ENCODE results near the gene MBD5. TPM values are rescaled to one million over a fixed set of nuclear protein-coding genes. Genes with fewer than 3 reads are reported as not detected.
A peak's percentile ranks its signal among the peaks of the same experiment; 100 is the strongest.

Gene MBD5
- total and polyA plus RNA-seq, 2 of the 4 experiments (the other 2 are of a cell fraction) = 9.8 to 14.2 TPM

DNA sequence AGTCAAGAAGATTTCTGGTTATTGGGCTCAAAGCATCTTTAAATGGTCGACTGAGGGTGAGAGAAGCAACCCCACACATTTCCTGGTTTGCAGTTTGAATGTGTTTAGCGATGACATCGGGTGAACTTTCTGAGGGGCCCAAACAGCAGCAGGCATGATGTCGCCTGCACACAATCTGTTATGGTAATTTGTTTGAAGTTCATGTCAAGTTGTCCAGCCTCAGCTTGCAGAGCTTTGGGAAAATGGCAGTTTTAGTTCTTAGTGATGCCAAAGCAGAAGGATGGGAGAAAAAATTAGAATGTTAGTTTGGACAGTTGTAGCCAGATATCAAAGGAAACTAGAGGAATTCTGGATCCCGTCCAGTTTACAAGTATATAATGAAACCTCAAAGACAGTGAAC is 284.6 kb downstream of the MBD5 start:
- no TSS peak for BruUV-seq (replicated peaks)
- H2BK20ac ChIP-seq (ENCODE audit: low read depth, low read length) = no peak overlapping the region
- ChIA-PET POLR2A (ENCODE audit: unreplicated experiment) (no interaction called here), CTCF (no interaction called here)
- no peak overlapping the region for H3K4ac ChIP-seq (ENCODE audit: low read depth, low read length)
- H3K4me3 ChIP-seq (ENCODE audit: insufficient read depth, low read depth, low read length) = no peak overlapping the region
- no peaks in the 10 kb centered on the region for H4K20me1 ChIP-seq (ENCODE audit: insufficient read depth, low read length)
- H3K4me2 ChIP-seq (ENCODE audit: low read depth, low read length) = peak overlapping the region; percentile 23; the same call in 1 of the 2 replicates
- H2AFZ ChIP-seq (replicated peaks; ENCODE audit: low read length, poor library complexity) = no peak overlapping the region
- H3K23ac ChIP-seq (ENCODE audit: low read depth, low read length) = no peak overlapping the region
- H3K79me1 ChIP-seq (ENCODE audit: low read depth in 1 of 2, low read length in 2 of 2) = no peaks in the 10 kb centered on the region
- TF ChIP-seq USF2 (IDR thresholded peaks at IDR 0.05; ENCODE audit: low read depth, low read length) = no peak
- no peak overlapping the region for H4K91ac ChIP-seq (ENCODE audit: insufficient read depth, low read depth, low read length)
- ATAC-seq (ENCODE audit: low read depth) = peak; percentile 32; the same call in 1 of the 2 replicates
- no peaks in the 10 kb centered on the region for H3K9me1 ChIP-seq (ENCODE audit: insufficient read depth, low read length)
- dilution Hi-C loops (cut with HindIII; ENCODE audit: low sequenced_read_pairs, unreplicated experiment) (no loop called here), intact Hi-C loops (cut with micrococcal nuclease) (no loop called here), in situ Hi-C loops (cut with MboI; ENCODE audit: low sequenced_read_pairs) (no loop called here)
- H3K14ac ChIP-seq (replicated peaks; ENCODE audit: low read depth, low read length) = no peak overlapping the region
- H2AK9ac ChIP-seq (replicated peaks; ENCODE audit: low read depth, low read length, poor library complexity) = no peak overlapping the region
- no peaks in the 10 kb centered on the region for H3K36me3 ChIP-seq (ENCODE audit: control insufficient read depth, insufficient read depth, low read length)
- no peak overlapping the region for H2BK5ac ChIP-seq (ENCODE audit: low read depth, low read length, poor library complexity, severe bottlenecking)
- no peak overlapping the region for H2BK120ac ChIP-seq (ENCODE audit: low read depth, low read length)
- WGBS, 2 experiments (ENCODE audit: extremely low coverage in 2 of 2, insufficient read length in 1 of 2) = 50% methylated on average over 2 of the region's 5 CpGs; no CpG with 5 or more reads in 1 of the 2 experiments
- peak; percentile 32 for DNase-seq
- H3K4me1 ChIP-seq (ENCODE audit: control insufficient read depth, insufficient read depth, low read length) = peaks cover 3% of the 10 kb centered on the region
- no peak overlapping the region for H2BK15ac ChIP-seq (ENCODE audit: low read depth, low read length)
- no peak overlapping the region for H3K56ac ChIP-seq (ENCODE audit: extremely low read depth, insufficient read depth, low read length)
- no peak overlapping the region for H3K27ac ChIP-seq (ENCODE audit: insufficient read depth, low read length)
- H3K9ac ChIP-seq (ENCODE audit: low read depth, low read length) = no peak overlapping the region
- H4K5ac ChIP-seq (ENCODE audit: low read depth, low read length) = no peak overlapping the region
- no peaks in the 10 kb centered on the region for H3K9me3 ChIP-seq (ENCODE audit: control insufficient read depth, insufficient read depth, low read length)
- no peak overlapping the region for H2AK5ac ChIP-seq (ENCODE audit: low read depth, low read length)
- H4K8ac ChIP-seq (ENCODE audit: low read depth in 2 of 2, low read length in 2 of 2) = no peak overlapping the region
- no peak overlapping the region for H3K18ac ChIP-seq (ENCODE audit: low read depth, low read length)
- no peaks in the 10 kb centered on the region for H3K27me3 ChIP-seq (ENCODE audit: control insufficient read depth, insufficient read depth, low read length)

Data from IMR-90 (cell line).